Endometrium (tissue), 2 donors: ENCODE data around the gene C10orf90.

Experiments used
- FAIRE-seq: peaks from 2 replicates; lab custom pipeline; 2012; peaks lifted over from hg19 to GRCh38; lab: Jason Lieb, UNC
- donor health status: control.
- donor health status: control.

C10orf90 gene

GRCh38 chr10:126536656-126537055 is 133.8 kb downstream of the C10orf90 start:
- no peak for FAIRE-seq

DNA sequence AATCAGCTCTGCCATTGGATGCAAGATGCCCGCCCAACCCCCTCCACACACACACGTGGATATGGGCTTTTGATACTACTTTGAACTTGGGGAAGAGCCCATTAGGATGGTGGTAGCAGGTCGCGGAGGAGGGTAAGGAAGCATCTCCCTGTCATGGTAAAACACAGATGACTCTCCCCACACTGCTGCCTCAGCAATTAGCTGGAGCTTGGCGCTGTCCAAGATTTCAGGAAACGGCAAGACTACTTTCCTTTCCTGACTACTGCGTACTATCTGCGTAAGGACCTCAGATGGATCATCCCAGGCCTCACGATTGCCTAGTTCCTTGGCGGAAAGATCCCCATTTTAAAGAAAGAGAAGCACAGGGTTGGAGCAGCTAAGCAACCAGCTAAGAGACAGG is 134.3 kb downstream of the C10orf90 start:
- FAIRE-seq = no peak

- no peak for FAIRE-seq
These were observed 136.8 kb downstream of the C10orf90 start for GRCh38 chr10:126533644-126534043.

GRCh38 chr10:126528315-126528835 is 142.1 kb downstream of the C10orf90 start:
- FAIRE-seq = no peak

- FAIRE-seq = no peak
These were observed 142.7 kb downstream of the C10orf90 start for GRCh38 chr10:126527645-126528314.

- FAIRE-seq = no peak
These were observed 145.2 kb downstream of the C10orf90 start for GRCh38 chr10:126525326-126525725.

DNA sequence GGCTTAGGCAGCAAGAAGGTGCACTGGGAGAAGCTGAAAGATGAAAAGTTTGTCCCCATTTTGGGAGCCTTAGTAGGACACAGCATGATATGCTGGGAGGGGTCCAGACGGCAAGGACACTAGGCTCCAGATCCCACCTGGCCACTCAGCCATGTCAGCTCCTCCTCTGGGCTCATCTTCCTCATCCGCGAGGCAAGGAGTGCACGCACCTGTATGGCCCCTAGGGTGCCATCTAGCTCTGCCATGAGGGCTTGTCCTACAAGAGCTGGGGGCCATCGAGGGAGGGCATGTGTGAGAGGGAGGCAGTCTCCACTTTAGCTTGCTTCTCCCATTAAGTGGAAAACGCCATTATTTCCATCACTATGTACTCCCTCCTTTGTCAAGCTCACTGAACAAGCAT is 146.0 kb downstream of the C10orf90 start:
- no peak for FAIRE-seq

- FAIRE-seq = no peak
These were observed 147.4 kb downstream of the C10orf90 start for GRCh38 chr10:126523071-126523470.

DNA sequence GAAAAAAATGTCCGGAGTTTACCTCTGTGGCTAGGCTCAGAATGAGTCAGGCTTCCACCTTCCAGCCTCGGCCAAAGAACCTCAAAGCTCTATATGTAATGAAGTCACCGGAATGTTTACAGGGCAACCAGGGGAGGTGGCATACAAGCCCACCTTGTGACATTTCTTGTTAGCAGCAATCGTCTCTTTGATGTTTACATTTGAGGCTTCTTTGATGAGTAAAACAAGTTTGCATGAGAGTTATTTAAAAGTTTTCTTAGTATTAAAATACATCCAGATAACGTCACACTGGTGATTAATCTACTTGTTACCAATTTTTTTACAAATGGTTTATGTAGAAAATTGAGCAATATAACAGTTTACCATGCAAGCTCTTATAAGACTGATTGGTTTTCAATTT is 149.1 kb downstream of the C10orf90 start:
- no peak for FAIRE-seq

DNA sequence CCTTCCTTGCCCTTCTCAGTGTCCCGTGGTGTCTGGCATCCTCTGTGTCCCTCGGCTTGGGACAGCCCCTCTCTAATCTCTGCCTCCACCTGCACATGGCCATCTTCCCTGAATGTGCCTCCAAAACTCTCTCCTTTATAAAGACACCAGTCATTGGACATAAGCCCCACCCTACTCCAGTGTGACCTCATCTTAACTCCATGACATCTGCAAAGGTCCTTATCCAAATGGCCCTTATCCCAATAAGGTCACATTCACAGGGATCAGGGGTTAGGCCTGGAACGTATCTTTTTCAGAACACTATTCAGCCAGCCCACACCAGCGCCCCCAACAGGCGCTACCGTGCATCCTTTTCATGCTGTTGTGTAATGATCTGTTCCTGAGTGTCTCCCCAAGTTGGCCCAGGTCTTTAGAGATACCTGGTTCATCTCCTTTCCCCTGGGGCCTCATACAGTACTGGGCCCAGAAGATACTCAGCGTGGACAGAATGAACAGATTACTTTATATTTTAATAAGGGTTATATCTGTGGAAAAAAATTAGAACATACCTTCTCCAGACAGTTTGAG is 149.7 kb downstream of the C10orf90 start:
- FAIRE-seq = no peak

GRCh38 chr10:126519992-126520391 is 150.5 kb downstream of the C10orf90 start:
- no peak for FAIRE-seq

DNA sequence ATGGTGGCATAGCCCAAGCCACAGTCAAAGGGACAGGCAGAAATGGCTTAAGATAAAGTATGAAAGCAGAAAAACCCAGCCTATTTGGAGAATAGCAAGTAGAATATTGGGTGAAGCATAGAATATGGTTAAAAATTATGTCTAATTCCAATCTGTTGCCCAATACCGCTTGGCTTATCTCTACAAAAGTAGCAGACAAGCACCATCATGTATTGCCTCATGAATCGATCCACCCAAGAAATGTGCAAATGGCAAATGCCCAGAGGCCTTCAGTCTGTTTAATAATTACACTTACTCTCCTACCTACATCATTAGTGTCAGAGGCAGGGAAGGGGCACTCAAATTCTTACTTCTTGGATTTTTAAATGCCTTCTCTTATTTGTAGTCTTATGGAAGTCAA is 151.3 kb downstream of the C10orf90 start:
- no peak for FAIRE-seq

- FAIRE-seq = no peak
These were observed 152.0 kb downstream of the C10orf90 start for GRCh38 chr10:126518218-126519080.

DNA sequence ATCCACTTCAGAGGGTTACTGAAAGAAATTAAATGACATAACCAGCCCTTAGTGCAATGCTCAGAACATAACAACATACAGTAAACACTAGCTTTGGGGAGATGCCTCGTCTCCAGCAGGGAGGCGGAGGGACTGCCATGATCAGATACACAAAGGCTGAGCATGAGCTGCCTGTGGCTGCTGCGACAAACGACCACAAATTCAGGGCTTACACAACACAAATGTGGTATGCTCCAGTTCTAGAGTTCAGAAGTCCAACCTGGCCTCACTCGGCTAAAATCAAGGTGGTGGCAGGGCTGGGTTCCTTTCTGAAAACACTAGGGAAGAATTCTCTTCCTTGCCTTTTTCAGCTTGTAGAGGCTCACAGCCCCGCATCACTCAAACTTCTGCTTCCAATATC is 154.0 kb downstream of the C10orf90 start:
- no peak for FAIRE-seq

GRCh38 chr10:126511917-126512479 is 158.5 kb downstream of the C10orf90 start:
- FAIRE-seq = no peak

- no peak for FAIRE-seq
These were observed 161.3 kb downstream of the C10orf90 start for GRCh38 chr10:126509182-126509581.

DNA sequence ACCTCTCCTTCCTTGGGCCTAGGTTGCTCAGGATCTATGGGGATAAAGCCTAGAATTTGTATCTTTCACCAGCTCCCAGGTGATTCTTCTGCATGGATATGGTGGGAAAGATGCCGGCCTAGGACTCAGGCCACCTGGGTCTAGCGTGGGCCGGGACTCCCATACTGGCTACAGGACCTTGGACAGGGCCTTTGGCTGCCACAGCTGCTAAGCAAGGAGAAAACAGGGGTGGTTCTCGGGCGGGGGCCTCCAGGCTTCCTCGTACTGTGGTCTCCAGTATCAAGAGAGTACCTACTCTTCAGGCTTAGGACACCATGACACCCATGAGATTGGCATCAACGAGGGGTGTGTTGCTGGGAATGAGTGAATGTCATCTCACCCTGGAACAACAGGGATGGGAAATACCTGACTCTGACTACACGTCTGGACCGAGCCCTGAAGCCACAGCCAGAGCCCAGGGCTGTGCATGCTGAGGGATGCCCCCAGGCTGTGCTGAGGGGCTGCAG is 161.9 kb downstream of the C10orf90 start:
- FAIRE-seq = no peak

DNA sequence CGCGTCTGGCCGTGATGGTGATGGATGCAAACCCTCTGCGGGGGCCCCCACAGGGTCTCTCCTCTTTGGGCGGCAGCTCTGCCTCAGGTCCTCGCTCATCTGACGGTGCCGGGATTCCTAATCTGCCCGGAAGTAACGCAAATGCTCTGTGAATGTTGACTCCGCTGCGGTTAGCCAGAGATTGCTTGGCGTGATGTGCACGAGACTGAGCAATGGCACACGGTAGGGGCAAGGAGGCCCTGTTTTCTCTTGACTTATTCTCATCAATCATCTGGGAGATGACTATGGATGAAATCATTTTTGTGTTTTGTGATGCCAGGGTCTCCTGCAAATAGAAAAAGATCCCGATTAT is 165.8 kb downstream of the C10orf90 start:
- no peak for FAIRE-seq

GRCh38 chr10:126504063-126504760 is 166.3 kb downstream of the C10orf90 start:
- FAIRE-seq = no peak

- no peak for FAIRE-seq
These were observed 167.0 kb downstream of the C10orf90 start for GRCh38 chr10:126503392-126504062.

DNA sequence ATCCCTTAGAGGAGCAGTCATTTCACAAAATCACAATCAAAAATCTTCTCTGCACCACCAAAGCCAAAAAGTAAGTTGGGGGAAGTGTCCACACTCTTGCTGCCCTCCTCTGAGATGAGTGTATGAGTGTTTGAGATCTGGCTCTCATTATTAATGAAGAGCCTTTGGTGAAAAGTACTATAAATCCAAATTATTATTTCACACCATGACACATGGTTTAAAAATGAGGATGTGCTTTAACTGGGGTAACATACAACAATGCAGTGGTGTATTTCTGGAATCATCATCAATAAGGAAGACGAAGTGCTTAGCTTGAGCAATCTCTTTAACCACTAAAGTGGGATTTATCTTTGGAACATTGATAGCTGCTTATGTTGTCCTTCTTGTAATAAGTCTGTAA is 168.1 kb downstream of the C10orf90 start:
- FAIRE-seq = no peak
